NOMO-1 treated with dmso at 0.1 percent for 144 hours (cell line): ENCODE data around the gene PPA1.
"Not testable (repeated sequence)": the region's sequence is repeated elsewhere in the genome, so short reads cannot be mapped to it uniquely, and the experiment has no call there.

Source experiments
- DNase-seq: peaks from one replicate; lab custom pipeline; 2025; ENCODE audit not compliant: unreplicated experiment; lab: John Stamatoyannopoulos, UW

PPA1 gene

GRCh38 chr10:70175516-70175915 lies 57.7 kb downstream of the PPA1 start:
- DNase-seq = no peak

GRCh38 chr10:70174058-70174741 lies 59.0 kb downstream of the PPA1 start:
- peak; percentile 46 for DNase-seq

- DNase-seq = no peak
Measured at GRCh38 chr10:70169649-70170364, 63.4 kb downstream of the PPA1 start.

GRCh38 chr10:70169011-70169410 lies 64.2 kb downstream of the PPA1 start:
- DNase-seq = no peak

- no peak for DNase-seq
Measured at GRCh38 chr10:70167246-70167645, 66.0 kb downstream of the PPA1 start.

GRCh38 chr10:70166394-70166793 lies 66.8 kb downstream of the PPA1 start:
- DNase-seq = no peak

GRCh38 chr10:70164163-70164562 lies 69.1 kb downstream of the PPA1 start:
- peak; percentile 57 for DNase-seq

- no peak for DNase-seq
Measured at GRCh38 chr10:70163448-70163847, 69.8 kb downstream of the PPA1 start.

- DNase-seq = peak; percentile 3
Measured at GRCh38 chr10:70162892-70163201, 70.4 kb downstream of the PPA1 start.

- DNase-seq = no peak
Measured at GRCh38 chr10:70162151-70162891, 70.9 kb downstream of the PPA1 start.

GRCh38 chr10:70160798-70161197 lies 72.4 kb downstream of the PPA1 start:
- no peak for DNase-seq

- DNase-seq = not testable (repeated sequence)
Measured at GRCh38 chr10:70159366-70159765, 73.9 kb downstream of the PPA1 start.

- DNase-seq = no peak
Measured at GRCh38 chr10:70158113-70158512, 75.1 kb downstream of the PPA1 start.

GRCh38 chr10:70155255-70155838 lies 77.9 kb downstream of the PPA1 start:
- DNase-seq = no peak
